NCI-H460 (cell line): Measurements from ENCODE around the gene ADK. TPM values are rescaled to one million over a fixed set of nuclear protein-coding genes. Genes with fewer than 3 reads are reported as not detected.
"Not testable (repeated sequence)": the region's sequence is repeated elsewhere in the genome, so short reads cannot be mapped to it uniquely, and the experiment has no call there.

Experiments used
- DNase-seq: peaks from one replicate; pipeline ENCODE4 v3.0.0-alpha.2; 2016; ENCODE audit warnings: low read depth; ENCODE audit errors: extremely low read depth
- total RNA-seq: library from RNA; depleted of rRNA; stranded (reverse); fragments of >200 nt; shearing (Covaris generic); gene quantifications from 2 replicates; pipeline ENCODE4 v1.2.3, GENCODE V29; 2014

The ADK gene
- total RNA-seq, 1 experiment from 2014 or later: 50.2 TPM

DNA sequence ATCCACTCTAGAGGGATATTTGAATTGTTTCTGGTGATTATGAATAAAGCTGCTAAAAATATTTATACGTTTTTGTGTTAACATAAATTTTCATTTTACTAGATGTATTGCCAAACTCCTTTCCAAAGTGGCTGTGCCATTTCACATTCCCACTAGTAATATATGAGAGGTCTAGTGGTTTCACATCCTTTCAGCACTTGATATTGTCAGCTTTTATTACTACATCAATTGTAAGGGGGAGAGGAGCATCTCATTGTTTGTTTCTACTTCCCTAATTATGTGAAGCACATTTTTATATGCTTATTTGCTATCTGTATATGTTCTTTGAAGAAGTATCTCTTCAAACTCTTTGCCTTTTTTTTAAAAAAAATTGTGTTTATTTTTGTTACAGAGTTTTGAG, 184.5 kb downstream of the ADK start:
- no peak for DNase-seq

DNA sequence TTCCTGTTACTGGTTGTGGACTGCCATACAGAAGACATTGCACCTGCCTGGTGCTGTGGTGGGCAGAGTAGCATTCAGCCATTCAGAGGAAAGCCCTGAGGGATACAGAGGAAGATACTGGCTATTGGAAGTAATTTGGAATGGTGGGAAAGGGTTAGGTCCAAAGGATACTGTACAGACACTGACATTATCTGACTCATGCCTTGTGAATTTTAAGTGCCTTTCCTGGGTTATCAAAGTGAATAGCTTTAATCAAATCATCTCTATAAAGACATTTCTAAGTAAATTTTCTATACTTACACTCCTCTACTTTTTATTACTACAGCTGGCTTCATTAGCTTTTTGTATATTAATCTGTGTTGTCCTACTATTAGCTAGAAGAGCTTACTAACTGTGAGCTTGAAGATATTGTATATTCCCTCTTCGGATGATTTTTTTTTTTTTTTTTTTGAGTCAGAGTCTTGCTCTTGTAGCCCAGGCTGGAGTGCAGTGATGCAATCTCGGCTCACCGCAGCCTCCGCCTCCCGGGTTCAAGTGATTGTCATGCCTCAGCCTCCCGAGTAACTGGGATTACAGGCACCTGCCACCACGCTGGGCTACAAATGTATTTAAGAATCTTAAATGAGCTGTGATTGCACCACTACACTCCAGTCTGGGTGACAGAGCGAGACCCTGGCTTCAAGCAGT, 186.5 kb downstream of the ADK start:
- DNase-seq: no peak

DNA sequence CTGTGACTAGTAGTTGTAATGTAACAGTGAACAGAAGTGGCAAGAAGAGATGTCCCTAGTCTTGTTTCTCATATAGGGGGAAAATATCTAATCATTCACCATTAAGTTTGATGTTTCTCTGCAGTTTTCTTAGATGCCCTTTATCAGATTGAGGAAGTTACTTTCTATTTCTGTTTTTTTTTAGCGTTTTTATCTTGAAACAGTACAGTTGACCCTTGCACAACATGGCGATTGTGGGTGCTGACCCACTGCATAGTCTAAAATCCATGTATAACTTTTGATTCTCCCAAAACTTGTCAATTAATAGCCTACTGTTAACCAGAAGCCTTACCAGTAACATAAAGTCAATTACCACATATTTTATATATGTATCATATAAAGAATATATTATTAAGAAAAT, 192.0 kb downstream of the ADK start:
- DNase-seq: no peak

DNA sequence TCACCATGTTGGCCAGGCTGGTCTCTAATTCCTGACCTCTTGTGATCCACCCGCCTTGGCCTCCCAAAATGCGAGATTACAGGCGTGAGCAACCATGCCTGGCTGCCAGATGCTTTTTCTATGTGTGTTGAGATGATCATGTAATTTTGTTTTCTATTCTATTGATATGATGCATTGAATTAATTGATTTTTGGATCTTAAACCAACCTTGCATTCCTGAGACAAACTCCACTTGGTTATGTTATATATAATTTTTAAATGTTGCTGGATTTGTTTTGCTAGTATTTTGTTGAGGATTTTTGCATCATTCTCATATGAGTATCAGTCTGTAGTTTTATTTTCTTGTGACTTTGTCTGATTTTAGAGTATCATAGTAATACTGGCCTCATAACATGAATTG, 192.8 kb downstream of the ADK start:
- no peak for DNase-seq

GRCh38 chr10:74344306-74344705, 193.3 kb downstream of the ADK start:
- DNase-seq: no peak

GRCh38 chr10:74347522-74347921, 196.5 kb downstream of the ADK start:
- DNase-seq: no peak

DNA sequence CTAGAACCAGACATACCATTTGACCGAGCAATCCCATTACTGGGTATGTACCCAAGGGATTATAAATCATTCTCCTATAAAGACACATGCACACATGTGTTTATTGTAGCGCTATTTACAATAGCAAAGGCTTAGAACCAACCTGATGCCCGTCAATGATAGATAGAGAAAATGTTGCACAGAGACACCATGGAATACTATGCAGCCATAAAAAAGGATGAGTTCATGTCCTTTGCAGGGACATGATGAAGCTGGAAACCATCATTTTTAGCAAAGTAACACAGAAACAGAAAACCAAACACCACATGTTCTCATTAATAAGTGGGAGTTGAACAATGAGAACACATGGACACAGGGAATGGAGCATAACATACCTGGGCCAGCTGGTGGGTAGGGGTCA, 202.0 kb downstream of the ADK start:
- not testable (repeated sequence) for DNase-seq

GRCh38 chr10:74361678-74362077, 210.7 kb downstream of the ADK start:
- DNase-seq: no peak

DNA sequence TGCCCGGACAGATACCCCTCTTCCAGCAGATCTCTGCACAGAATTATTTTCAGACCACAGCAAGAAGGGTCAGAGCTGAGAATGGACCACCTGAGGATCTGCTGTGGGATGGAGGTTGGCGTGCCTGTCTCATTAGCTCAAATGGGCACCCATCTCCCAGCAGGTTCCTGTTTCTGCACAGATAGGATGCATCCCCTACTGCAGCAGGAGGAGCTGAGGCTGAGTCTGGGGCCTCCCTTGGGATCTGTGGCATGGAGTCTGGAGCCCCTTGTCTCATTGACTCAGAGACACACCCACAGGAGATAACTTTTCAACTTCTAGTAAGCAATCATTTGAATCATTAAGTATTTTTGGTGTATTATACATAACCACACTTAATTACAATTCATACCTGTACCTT, 212.7 kb downstream of the ADK start:
- no peak for DNase-seq

DNA sequence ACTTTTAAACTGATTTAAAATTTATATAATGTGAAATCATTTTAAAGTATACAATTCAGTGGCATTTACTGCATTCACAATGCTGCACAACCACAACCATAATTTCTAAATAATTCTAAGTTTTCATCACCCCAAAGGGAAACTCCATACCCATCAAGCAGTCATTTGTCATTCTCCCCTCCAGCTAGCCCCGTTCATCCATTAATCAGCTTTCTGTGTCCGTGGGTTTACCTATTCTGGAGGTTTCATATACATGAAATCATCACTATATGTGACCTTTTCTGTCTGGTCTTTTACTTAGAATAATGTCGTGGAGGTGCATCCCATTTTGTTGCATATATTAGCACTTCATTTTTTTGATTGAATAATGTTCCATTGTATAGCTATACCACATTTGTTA, 214.1 kb downstream of the ADK start:
- DNase-seq: no peak

DNA sequence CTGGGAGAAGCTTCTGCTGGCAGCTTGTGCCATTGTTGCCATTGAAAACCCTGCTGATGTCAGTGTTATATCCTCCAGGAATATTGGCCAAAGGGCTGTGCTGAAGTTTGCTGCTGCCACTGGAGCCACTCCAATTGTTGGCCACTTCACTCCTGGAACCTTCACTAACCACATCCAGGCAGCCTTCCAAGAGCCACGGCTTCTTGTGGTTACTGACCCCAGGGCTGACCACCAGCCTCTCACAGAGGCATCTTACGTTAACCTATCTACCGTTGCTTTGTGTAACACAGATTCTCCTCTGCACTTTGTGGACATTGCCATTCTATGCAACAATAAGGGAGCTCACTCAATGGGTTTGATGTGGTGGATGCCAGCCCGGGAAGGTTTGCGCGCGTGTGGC, 220.7 kb downstream of the ADK start:
- no peak for DNase-seq

- no peak for DNase-seq
Observed at GRCh38 chr10:74373059-74373458, 222.0 kb downstream of the ADK start.

GRCh38 chr10:74377476-74377875, 226.5 kb downstream of the ADK start:
- DNase-seq: no peak

DNA sequence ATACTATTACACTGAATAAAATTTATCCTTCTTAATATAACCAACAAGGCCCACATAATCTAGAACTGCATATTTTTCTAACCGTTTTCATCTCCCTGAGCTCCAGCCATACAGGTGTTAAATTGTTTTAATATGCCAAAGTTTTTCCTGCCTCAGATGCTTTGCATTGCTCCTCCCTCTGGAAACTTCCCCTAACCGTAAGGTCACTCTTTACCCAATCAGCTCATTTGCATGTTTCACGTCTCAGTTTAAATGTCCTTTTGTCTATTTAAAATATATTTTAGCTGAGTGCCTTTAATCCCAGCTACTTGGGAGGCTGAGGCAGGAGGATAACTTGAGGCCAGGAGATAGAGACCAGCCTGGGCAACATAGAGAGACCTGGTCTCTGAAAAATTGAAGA, 228.5 kb downstream of the ADK start:
- no peak for DNase-seq

DNA sequence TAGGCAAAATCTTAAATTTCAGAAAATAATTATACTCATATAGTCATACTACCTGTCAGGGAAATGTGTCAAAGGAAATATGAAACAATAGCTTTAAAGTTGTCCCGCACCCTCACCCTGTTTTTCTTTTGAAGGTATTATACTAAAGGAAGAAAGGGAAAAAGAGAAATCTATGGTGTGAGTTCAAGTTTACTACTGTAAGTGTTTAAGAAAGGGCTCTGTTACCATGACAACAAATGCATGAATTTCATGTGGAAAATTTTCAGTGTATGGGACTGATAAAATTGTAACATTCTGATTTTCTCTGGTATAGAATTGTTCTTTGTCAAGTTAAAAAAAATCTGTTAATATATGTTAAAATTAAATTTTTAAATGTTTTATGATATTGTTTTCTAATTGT, 229.8 kb downstream of the ADK start:
- no peak for DNase-seq

GRCh38 chr10:74381291-74381853, 230.4 kb downstream of the ADK start:
- no peak for DNase-seq

- no peak for DNase-seq
Observed at GRCh38 chr10:74382663-74383062, 231.6 kb downstream of the ADK start.

DNA sequence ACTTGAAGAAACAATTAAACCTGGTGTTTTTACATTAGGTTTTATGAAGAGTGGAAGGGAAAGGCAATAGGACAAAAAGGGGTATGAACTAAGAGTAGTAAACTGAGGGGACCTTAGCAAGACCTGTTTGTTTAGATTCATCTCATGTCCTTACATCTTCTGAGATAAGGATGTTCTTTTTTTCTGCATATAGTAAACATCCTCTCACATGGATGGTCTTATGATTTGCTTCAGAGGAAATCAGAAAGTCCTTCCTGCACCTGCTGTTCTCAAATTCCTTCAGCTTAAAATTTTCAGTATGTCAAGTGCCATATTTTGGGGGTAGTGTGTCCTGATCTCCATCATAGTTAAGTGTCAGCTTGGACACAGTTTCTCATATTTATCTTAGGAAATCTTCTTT, 232.6 kb downstream of the ADK start:
- no peak for DNase-seq

DNA sequence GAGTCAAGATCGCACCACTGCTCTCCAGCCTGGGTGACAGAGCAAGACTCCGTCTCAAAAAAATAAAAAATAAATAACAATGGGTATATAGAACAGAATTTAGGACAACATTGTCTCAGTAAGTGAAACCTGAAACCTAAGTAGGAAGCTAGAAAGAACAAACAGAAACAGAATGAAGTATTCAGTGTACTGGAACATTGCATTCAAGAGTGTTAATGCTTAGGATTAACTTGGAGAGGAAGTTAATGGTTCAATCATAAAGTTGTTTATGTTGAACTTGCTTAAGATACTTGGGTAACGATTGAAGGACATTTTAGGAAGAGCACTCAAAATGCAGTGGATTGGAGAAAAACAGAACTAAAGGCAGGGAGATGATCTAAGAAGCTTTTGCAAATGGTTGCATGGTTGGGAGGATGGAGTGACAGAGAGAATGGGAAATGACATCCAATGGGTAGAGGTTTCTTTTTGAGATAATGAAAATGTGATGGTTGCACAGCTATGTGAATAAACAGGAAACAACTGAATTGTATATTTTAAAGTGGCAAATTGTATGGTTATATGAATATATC, 233.7 kb downstream of the ADK start:
- DNase-seq: no peak

DNA sequence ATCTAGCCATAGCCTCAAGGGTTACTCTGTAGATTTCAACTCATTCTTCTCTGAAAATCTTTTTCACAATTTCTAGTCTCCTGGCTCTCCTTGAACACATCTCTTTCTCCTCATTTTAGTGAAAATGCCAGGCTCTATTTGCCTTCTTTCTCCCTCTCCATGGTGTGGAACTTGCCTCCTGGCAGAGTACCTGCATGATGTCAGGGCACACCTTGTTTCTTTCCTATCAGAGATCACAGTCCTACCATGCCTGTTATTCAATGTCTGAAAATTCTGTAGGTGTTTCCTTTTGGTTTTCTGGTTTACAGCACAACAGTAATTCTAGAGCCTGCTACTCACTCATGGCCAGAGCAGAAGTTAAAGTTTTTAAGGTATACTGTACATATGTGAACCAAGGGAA, 237.8 kb downstream of the ADK start:
- no peak for DNase-seq

GRCh38 chr10:74391786-74392185, 240.8 kb downstream of the ADK start:
- no peak for DNase-seq

DNA sequence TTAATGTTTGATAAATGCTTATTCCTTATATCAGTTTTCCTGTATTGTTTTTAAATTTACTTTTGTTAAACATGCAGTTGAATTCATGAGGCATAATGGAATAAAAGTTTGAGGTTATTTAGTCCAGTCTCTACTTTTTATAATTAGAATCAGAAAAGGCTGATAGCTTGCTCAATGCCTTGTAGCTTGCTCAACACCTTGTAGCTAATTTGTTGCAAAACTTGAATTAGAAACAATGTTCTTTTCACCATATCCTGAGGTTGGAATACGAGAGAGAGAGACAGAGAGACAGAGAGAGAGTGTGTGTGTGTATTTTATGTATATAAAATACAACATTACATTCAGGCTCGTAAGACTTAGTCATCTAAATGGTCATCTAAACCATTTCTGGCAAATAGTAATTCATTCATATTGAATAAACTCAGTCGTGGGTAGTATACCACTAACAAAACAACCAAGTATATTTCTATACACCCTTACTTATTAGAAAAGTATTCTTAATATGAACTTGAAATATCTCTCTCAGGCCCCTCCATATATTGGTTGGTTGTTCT, 243.5 kb downstream of the ADK start:
- no peak for DNase-seq
